Measurements from ENCODE around the gene OR13A1.

DNA sequence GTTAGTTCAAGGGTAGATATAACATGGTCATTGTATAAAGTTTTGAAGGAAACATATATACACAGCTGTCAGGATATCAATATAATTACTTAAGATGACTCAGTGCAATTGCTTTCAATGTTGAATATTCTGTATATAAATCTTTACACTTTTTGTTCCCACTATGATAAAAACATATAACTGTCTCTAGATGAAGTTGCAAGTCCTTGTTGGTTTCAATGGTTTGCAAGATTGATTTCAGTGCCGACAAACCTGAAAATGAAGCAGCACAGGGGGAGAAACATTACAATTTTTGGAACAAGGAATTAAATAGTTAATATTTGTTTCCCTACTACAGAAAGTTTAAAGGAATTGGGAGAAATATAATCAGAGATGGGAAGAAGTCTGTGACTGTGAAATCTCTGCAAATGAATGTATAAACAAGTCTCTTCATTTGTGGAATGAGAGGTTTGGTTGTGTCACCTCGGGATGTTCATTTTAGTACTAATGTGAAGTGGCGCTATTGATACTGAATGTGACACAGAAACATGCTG lies 54.1 kb downstream of the OR13A1 start:
- TF ChIP-seq, protein P1, sequence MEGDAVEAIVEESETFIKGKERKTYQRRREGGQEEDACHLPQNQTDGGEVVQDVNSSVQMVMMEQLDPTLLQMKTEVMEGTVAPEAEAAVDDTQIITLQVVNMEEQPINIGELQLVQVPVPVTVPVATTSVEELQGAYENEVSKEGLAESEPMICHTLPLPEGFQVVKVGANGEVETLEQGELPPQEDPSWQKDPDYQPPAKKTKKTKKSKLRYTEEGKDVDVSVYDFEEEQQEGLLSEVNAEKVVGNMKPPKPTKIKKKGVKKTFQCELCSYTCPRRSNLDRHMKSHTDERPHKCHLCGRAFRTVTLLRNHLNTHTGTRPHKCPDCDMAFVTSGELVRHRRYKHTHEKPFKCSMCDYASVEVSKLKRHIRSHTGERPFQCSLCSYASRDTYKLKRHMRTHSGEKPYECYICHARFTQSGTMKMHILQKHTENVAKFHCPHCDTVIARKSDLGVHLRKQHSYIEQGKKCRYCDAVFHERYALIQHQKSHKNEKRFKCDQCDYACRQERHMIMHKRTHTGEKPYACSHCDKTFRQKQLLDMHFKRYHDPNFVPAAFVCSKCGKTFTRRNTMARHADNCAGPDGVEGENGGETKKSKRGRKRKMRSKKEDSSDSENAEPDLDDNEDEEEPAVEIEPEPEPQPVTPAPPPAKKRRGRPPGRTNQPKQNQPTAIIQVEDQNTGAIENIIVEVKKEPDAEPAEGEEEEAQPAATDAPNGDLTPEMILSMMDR (IDR thresholded peaks at IDR 0.05), result no peak
- TF ChIP-seq POLR2A (IDR thresholded peaks at IDR 0.05), result no peak
